DND-41 (cell line): ENCODE results near the gene DNAH1.

Experiments used
- EZH2 ChIP-seq: IDR thresholded peaks from 3 replicates; pipeline ENCODE4 v1.6.1; 2012; ENCODE audit warnings: borderline replicate concordance, low read depth, mild to moderate bottlenecking, moderate library complexity, low read length, inconsistent platforms; ENCODE audit not compliant: severe bottlenecking
- TF ChIP-seq, protein P1 (sequence below): IDR thresholded peaks from 2 replicates; pipeline ENCODE4 v1.5.1; 2012; ENCODE audit warnings: borderline replicate concordance, low read length, moderate library complexity, mild to moderate bottlenecking; ENCODE audit not compliant: poor library complexity, severe bottlenecking; ENCODE audit errors: extremely low read depth

DNA sequence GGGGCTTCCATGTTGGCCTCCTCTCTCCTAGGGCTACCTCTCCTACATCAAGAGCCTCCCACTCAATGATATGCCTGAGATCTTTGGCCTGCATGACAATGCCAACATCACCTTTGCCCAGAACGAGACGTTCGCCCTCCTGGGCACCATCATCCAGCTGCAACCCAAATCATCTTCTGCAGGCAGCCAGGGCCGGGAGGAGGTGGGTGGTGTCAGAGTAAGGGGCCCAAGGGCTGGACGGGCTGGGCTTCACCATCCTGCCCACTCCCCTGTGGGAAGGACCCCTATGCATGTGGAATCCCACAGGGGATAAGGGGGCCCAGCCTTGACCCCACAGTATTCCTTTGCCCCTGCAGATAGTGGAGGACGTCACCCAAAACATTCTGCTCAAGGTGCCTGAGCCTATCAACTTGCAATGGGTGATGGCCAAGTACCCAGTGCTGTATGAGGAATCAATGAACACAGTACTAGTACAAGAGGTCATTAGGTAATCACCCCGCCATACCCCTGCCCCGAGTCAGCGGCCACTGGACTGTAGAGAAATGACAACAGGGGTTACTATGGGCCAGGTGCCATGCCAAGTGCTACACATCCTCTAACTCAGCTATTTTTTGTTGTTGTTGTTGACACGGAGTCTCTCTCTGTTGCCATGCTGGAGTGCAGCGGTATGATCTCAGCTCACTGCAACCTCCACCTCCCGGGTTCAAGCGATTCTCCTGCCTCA, 81.7 kb downstream of the DNAH1 start:
- TF ChIP-seq, protein P1, sequence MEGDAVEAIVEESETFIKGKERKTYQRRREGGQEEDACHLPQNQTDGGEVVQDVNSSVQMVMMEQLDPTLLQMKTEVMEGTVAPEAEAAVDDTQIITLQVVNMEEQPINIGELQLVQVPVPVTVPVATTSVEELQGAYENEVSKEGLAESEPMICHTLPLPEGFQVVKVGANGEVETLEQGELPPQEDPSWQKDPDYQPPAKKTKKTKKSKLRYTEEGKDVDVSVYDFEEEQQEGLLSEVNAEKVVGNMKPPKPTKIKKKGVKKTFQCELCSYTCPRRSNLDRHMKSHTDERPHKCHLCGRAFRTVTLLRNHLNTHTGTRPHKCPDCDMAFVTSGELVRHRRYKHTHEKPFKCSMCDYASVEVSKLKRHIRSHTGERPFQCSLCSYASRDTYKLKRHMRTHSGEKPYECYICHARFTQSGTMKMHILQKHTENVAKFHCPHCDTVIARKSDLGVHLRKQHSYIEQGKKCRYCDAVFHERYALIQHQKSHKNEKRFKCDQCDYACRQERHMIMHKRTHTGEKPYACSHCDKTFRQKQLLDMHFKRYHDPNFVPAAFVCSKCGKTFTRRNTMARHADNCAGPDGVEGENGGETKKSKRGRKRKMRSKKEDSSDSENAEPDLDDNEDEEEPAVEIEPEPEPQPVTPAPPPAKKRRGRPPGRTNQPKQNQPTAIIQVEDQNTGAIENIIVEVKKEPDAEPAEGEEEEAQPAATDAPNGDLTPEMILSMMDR, result no peak
- TF ChIP-seq EZH2, result no peak
